Measurements from ENCODE around the gene SFSWAP.
"Not testable (repeated sequence)": the region's sequence is repeated elsewhere in the genome, so short reads cannot be mapped to it uniquely, and the experiment has no call there.

SFSWAP gene

GRCh38 chr12:131794573-131794972 lies 83.7 kb downstream of the SFSWAP start:
- DNase-seq = no peak

GRCh38 chr12:131795064-131795463 lies 84.2 kb downstream of the SFSWAP start:
- DNase-seq = no peak

DNA sequence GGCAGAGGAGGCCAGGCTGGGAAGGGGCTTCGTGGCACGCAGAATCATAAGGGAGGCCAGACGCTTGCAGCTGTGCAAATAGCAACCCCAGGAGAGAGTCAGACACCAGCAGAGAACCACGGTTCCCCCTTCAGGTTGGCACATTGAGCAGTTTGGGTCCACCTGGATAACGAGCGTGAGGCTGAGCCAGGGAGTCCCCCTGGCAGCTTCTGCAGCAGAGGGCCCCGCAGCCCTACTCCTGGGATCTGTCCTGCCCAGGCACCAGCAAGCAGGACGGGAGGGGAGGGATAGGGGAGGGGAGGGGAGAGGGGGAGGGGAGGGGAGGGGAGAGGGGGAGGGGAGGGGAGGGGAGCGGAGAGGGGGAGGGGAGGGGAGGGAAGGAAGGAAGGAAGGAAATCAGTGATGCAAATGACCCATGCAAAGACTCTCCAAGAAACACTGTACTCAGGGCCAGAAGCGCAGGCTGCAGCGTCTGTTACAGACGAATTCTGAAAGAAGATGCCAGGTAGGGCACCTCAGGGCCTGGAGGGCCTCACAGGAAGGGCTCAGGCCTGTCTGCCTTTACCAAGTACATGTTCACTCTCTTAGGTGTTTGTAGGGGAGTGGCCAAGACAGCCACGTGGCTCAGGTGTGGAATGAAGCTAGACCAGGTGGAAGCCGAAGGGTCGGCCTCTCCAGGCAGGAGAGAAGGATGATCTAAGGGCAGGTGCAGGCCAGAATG lies 85.0 kb downstream of the SFSWAP start:
- DNase-seq = no peak

GRCh38 chr12:131796411-131796736 lies 85.5 kb downstream of the SFSWAP start:
- DNase-seq = no peak

GRCh38 chr12:131796754-131797587 lies 86.1 kb downstream of the SFSWAP start:
- DNase-seq = no peak

- DNase-seq = no peak
Observed at GRCh38 chr12:131797588-131797934, 86.7 kb downstream of the SFSWAP start.

DNA sequence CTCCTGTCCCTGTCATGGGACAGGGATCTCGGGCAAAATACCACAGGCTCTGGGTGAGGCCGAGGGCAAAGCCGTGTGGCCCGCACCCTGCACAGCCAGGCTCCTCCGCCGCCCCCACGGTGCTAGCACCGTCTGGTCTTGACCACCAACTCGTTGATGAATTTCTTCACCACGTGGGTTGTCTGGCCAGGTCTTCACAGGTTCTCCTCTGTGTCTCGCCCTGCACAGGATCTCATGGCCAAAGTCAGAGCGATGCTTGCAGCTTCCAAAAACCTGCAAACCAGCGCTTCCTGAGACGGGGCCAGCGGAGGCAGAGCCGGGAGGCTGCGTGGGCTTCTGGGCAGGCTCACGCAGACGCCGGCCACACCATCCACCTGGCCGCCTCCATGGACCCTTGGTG lies 88.3 kb downstream of the SFSWAP start:
- DNase-seq = no peak

- no peak for DNase-seq
Observed at GRCh38 chr12:131799828-131800593, 89.1 kb downstream of the SFSWAP start.

- DNase-seq = no peak
Observed at GRCh38 chr12:131800594-131801135, 89.8 kb downstream of the SFSWAP start.

- no peak for DNase-seq
Observed at GRCh38 chr12:131801254-131801866, 90.5 kb downstream of the SFSWAP start.

GRCh38 chr12:131803961-131804521 lies 93.2 kb downstream of the SFSWAP start:
- peak; percentile 65 for DNase-seq

- DNase-seq = no peak
Observed at GRCh38 chr12:131805421-131805820, 94.5 kb downstream of the SFSWAP start.

DNA sequence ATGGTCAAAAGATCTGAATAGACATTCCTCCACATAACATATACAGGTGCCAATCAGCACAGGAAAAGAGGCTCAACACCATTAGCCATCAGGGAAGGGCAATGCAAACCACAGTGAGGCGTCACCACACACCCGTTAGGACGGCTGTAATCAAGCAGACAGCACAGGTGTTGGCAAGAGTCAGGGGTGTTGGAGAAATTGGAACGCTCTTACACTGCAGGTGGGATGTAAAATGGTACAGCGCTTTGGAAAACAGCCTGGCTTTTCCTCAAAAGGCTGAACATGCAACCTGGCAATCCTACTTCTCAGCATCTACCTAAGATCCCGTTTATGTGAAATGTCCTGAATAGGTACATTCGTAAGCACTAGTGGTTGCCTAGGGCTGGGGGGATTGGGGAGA lies 95.8 kb downstream of the SFSWAP start:
- no peak for DNase-seq

GRCh38 chr12:131808744-131809371 lies 98.0 kb downstream of the SFSWAP start:
- no peak for DNase-seq

DNA sequence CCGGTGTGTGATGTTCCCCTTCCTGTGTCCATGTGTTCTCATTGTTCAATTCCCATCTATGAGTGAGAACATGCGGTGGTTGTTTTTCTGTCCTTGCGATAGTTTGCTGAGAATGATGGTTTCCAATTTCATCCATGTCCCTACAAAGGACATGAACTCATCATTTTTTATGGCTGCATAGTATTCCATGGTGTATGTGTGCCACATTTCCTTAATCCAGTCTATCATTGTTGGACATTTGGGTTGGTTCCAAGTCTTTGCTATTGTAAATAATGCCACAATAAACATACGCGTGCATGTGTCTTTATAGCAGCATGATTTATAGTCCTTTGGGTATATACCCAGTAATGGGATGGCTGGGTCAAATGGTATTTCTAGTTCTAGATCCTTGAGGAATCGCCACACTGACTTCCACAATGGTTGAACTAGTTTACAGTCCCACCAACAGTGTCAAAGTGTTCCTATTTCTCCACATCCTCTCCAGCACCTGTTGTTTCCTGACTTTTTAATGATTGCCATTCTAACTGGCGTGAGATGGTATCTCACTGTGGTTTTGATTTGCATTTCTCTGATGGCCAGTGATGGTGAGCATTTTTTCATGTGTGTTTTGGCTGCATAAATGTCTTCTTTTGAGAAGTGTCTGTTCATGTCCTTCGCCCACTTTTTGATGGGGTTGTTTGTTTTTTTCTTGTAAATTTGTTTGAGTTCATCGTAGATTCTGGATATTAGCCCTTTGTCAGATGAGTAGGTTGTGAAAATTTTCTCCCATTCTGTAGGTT lies 98.8 kb downstream of the SFSWAP start:
- not testable (repeated sequence) for DNase-seq

GRCh38 chr12:131810726-131811125 lies 99.8 kb downstream of the SFSWAP start:
- DNase-seq = no peak

DNA sequence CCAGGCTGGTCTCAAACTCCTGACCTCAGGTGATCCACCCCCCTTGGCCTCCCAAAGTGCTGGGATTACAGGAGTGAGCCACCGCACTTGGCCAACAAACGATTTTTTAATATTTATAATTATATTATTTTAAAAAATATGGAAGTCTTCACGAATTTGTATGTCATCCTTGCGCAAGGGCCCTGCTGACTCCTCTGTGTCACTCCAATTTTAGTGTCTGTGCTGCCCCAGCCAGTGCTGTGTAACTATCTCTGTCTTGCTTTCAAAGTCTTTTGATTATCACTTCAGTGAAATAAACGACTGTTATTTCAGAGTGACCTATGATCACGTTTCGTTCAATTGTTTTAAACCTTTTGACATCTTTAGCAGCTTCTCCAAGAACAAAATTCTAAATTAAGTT lies 104.2 kb downstream of the SFSWAP start:
- no peak for DNase-seq

DNA sequence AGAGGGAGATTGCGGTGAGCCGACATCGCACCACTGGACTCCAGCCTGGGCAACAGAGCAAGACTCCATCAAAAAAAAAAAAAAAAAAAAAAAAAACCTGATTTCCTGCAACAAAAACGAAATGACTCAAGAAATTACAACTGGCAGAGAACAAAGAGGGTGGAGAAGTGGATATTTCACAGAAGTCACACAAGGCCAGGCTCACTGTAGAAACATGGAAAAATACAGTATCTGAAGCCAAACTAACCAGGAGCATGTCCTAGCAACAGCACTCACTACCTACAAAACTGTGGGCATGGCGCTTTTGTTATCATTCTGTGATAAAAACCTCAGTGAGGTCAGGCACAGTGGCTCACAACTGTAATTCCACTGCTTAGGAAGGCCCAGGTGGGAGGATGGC lies 105.6 kb downstream of the SFSWAP start:
- DNase-seq = no peak

- no peak for DNase-seq
Observed at GRCh38 chr12:131817241-131817640, 106.4 kb downstream of the SFSWAP start.

GRCh38 chr12:131818821-131819585 lies 108.1 kb downstream of the SFSWAP start:
- DNase-seq = no peak

GRCh38 chr12:131824450-131824849 lies 113.6 kb downstream of the SFSWAP start:
- DNase-seq = no peak
